Uterus (tissue), 4 donors: Measurements from ENCODE around the gene BSND. TPM values are rescaled to one million over a fixed set of nuclear protein-coding genes. Genes with fewer than 3 reads are reported as not detected.

Experiments used
- DNase-seq, 2 donors: peaks; one replicate each; pipeline ENCODE4 v3.0.0-alpha.2; 2019 to 2020
- H3K27ac ChIP-seq, 2 donors: fragments of 200-600 bp; sonication (generic); 1 replicate in 1 of 2; 2 replicates in 1 of 2; pipeline ENCODE4 v1.5.1; 2016 to 2018
- H3K27me3 ChIP-seq, 2 donors: fragments of 200-600 bp; sonication (generic); one replicate each; pipeline ENCODE4 v1.5.1; 2018 to 2019; ENCODE audit warnings: control low read depth in 1 of 2
- H3K36me3 ChIP-seq, 2 donors: fragments of 200-600 bp; sonication (generic); one replicate each; pipeline ENCODE4 v1.5.1; 2019; ENCODE audit warnings: control low read depth in 1 of 2
- H3K4me1 ChIP-seq, 2 donors: fragments of 200-600 bp; sonication (generic); one replicate each; pipeline ENCODE4 v1.5.1; 2018 to 2019; ENCODE audit warnings: control low read depth in 1 of 2
- H3K4me3 ChIP-seq, 2 donors: fragments of 200-600 bp; sonication (generic); 1 replicate in 1 of 2; 2 replicates in 1 of 2; pipeline ENCODE4 v1.5.1; 2018 to 2019; ENCODE audit warnings: mild to moderate bottlenecking in 1 of 2
- H3K9me3 ChIP-seq, 2 donors: fragments of 200-600 bp; sonication (generic); one replicate each; pipeline ENCODE4 v1.5.1; 2019; ENCODE audit warnings: control low read depth in 1 of 2
- CTCF ChIP-seq, 4 experiments: fragments of 200-600 bp in 2 of 4; fragments of 450-650 bp in 2 of 4; sonication (generic) in 2 of 4; IDR thresholded peaks; one replicate each; pipeline ENCODE4 v1.5.1; 2016 to 2019; ENCODE audit warnings: antibody characterized with exemption in 4 of 4, mild to moderate bottlenecking in 2 of 4, moderate library complexity in 1 of 4
- POLR2A ChIP-seq, 2 donors: fragments of 450-650 bp; IDR thresholded peaks; one replicate each; pipeline ENCODE4 v1.6.1; 2016; ENCODE audit warnings: antibody characterized with exemption in 2 of 2, mild to moderate bottlenecking in 1 of 2, moderate library complexity in 1 of 2
- intact Hi-C: fragments of 100-400 bp; cut with DNase I; formaldehyde crosslinking; loops from one replicate; pipeline ENCODE4 v1.15.1; 2023; ENCODE audit warnings: low total_unique reads
- total RNA-seq, 4 donors: library from RNA; depleted of rRNA in 3 of 4; stranded (reverse); fragments of >200 nt in 3 of 4; gene quantifications; one replicate each; pipeline versions ENCODE4 v1.1.0 to v1.2.4, GENCODE V29; 2014 to 2023
- donor health status: DM: yes; HTN: yes; CAD: no.

BSND gene
- total RNA-seq, result not detected

DNA sequence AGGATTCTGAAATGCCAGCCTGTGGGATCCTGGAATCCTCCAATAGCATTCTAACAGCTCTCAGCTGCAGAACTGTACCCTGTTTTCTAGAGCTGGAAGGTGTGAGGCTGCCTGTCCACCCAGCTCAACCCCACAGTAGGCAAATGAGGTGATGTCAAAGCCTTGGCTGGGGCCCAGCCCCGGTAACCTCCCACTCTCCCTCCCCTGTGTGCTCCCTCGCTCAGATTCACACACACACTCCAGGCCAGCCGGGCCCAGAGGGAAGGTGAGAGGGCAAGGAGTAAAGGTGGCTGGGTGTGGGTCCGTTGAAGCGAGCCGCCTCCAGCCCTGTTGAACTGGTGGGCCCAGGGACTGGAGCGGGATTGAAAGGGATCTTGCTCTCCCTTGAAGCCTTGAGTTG, at the start of gene BSND:
BSND (plus strand) TSS at position 257 of the 400 bp plus-strand sequence. CDS start 254 bp downstream, outside the sequence.
- Histone ChIP-seq H3K4me3 (no peak within 1 kb of the TSS), H3K9me3 (no peaks in the 10 kb centered on the region), H3K36me3 (no peaks in the 10 kb centered on the region), H3K4me1 (no peaks in the 10 kb centered on the region), H3K27me3 (no peaks in the 10 kb centered on the region), H3K27ac (no peak within 1 kb of the TSS)
- TF ChIP-seq POLR2A (IDR thresholded peaks at IDR 0.05) (no peak), CTCF (IDR thresholded peaks at IDR 0.05) (no peak)
- DNase-seq, result no peak
- intact Hi-C loops, result no loop called here

GRCh38 chr1:54949053-54949452, 49.7 kb upstream of the BSND start:
- Histone ChIP-seq H3K9me3 (no peaks in the 10 kb centered on the region), H3K4me3 (no peak overlapping the region), H3K36me3 (no peaks in the 10 kb centered on the region), H3K27ac (no peak overlapping the region), H3K27me3 (no peaks in the 10 kb centered on the region), H3K4me1 (no peaks in the 10 kb centered on the region)
- no peak for TF ChIP-seq CTCF (IDR thresholded peaks at IDR 0.05)
- DNase-seq, result no peak
- intact Hi-C loops, result no loop called here

GRCh38 chr1:54950006-54950368, 48.7 kb upstream of the BSND start:
- TF ChIP-seq CTCF (IDR thresholded peaks at IDR 0.05), result no peak
- TF ChIP-seq POLR2A (IDR thresholded peaks at IDR 0.05), result no peak
- H3K27ac ChIP-seq, result no peak overlapping the region
- no peaks in the 10 kb centered on the region for H3K27me3 ChIP-seq
- H3K4me1 ChIP-seq, result no peaks in the 10 kb centered on the region
- no peaks in the 10 kb centered on the region for H3K9me3 ChIP-seq
- no peaks in the 10 kb centered on the region for H3K36me3 ChIP-seq
- no peak for DNase-seq
- intact Hi-C loops, result no loop called here
- H3K4me3 ChIP-seq, result no peak overlapping the region

DNA sequence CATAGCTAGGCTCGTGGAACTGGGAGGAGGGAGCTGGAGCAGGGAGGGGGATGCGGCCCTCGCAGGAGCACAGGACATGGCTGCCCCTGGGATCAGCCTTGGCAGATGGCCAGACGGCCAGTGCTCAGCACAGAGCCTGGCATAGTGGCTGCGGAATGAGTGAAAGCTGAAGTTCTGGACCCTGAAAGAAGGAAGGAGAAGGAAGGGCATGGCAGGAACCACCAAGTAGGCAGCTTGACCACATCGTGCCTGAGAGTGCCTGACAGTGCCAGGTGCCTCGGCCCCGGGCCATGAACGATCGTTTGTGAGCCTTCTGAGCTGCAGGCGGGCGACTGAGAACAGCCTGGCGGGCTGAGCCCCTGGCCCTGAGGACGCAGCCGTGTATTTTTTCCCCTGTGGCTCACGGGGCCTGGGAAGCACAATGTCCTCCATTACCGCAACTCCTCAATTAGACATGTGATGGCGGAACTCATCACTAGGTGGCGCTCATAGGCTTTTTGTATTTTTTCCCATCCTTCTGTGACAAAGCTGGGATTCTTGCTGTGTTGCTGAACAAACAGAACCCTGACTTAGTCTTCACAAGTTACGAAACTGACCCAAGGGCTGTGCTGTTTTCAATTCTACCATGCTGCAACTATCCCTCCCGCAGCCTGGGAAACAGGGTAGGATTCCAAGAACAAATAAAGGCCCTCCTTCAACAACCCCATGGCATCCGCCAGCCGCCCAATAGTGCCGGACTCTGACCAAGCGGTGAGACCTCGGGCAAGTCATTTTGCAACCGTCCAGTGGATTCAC, 48.2 kb upstream of the BSND start:
- H3K27me3 ChIP-seq, result no peaks in the 10 kb centered on the region
- H3K36me3 ChIP-seq, result no peaks in the 10 kb centered on the region
- no peaks in the 10 kb centered on the region for H3K4me1 ChIP-seq
- intact Hi-C loops, result no loop called here
- no peaks in the 10 kb centered on the region for H3K9me3 ChIP-seq
- H3K27ac ChIP-seq, result no peak overlapping the region
- H3K4me3 ChIP-seq, result peak overlapping the region in 1 of 2 donors; percentile 10
- TF ChIP-seq CTCF (IDR thresholded peaks at IDR 0.05) (peak; percentile 43 to 67 (median 58)), POLR2A (IDR thresholded peaks at IDR 0.05) (no peak)
- peak; percentile 41 to 49 for DNase-seq

- Histone ChIP-seq H3K36me3 (no peaks in the 10 kb centered on the region), H3K27me3 (no peaks in the 10 kb centered on the region), H3K9me3 (no peaks in the 10 kb centered on the region), H3K27ac (no peak overlapping the region), H3K4me3 (no peak overlapping the region), H3K4me1 (no peaks in the 10 kb centered on the region)
- no peak for DNase-seq
- no peak for TF ChIP-seq CTCF (IDR thresholded peaks at IDR 0.05)
- TF ChIP-seq POLR2A (IDR thresholded peaks at IDR 0.05), result no peak
- intact Hi-C loops, result no loop called here
Observed at GRCh38 chr1:54951810-54952226, 46.9 kb upstream of the BSND start.
